ENCODE data around the gene KCNMA1.
"Not testable (repeated sequence)": the region's sequence is repeated elsewhere in the genome, so short reads cannot be mapped to it uniquely, and the experiment has no call there.

Gene KCNMA1

DNA sequence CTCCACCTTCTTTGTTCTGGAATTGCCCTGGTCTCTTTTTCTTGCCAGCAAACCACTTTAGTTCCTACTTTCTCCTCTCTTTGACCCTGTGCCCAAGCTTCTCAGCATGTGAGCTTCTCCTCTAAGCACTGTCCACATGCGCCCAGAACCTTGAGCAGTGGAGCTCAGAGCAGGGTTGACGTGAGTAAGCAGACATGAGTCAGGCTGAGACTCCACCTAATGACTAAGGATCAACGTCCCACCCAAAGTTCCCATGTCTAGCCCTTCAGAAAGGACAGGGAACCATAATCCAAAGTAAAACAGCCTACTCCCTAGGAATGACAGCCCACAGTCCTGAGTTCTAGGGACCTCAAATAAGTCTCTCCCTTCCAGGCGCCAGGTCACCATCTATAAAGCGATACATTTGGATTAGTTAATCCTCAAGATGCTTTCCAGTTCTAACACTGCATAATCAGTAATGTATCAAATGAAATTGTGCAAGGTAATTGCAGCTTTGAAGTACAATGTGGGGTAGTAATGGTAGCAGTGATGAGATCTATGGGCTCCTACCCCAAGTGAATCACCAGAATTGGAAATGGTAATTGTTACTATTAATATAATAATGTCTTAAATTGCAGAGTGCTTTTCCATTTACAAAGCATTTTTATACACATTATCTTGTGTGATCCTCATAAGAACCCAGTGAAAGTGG is 44.5 kb downstream of the KCNMA1 start:
- no peak for DNase-seq (ENCODE audit: low read depth, low spot score)
- H3K4me3 ChIP-seq (ENCODE audit: low read length), result no peak overlapping the region

DNA sequence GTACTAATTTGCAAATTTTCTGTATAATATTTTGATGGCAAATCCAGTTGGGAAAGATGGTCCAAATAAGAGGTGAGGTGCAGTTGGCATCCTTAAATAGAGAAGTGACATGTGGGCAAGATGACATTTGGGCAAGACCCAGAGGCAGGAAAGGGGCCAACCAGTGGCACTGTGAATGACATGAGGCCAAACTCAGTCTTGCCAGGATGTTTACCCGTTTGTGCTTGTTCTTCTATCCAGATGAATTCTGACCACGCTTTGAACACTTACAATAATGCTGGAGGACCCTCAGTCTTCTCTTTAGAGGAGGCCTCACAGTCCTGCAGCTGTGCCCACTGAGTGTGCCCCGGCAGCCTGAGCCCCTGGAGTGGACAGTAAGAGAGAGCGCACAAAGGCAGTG is 45.1 kb downstream of the KCNMA1 start:
- no peak for DNase-seq (ENCODE audit: low read depth, low spot score)
- no peak overlapping the region for H3K4me3 ChIP-seq (ENCODE audit: low read length)

DNA sequence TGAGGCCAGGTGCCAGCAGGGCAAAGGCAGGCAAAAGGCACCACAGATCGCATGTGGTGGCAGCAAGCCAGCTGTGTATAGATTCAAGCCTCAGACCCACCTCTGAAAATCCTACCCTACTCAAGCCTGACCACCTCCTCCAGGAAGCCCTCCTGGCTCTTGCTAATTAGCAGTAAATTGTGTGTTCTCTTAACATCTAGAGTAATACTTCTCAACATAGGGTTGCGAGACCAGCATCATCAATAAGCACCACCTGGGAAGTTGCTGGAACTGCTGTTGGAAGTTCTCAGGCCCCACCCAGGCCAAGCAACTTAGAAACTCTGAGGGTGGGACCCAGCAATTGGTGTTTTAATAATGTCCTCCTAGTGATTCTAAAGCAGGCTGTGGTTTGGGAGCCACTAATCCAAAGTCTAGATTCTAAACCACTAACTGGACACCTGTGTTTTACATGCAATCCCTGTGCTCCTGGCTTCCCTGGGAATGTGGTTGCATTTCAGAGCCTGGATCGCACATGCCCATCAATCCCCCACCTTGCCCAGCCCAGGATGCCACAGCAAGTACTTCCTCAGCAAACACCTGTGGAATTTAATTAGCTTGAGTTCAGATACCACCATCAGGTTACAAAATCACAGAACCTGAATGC is 46.2 kb downstream of the KCNMA1 start:
- no peak for DNase-seq (ENCODE audit: low read depth, low spot score)
- H3K4me3 ChIP-seq (ENCODE audit: low read length), result no peak overlapping the region

DNA sequence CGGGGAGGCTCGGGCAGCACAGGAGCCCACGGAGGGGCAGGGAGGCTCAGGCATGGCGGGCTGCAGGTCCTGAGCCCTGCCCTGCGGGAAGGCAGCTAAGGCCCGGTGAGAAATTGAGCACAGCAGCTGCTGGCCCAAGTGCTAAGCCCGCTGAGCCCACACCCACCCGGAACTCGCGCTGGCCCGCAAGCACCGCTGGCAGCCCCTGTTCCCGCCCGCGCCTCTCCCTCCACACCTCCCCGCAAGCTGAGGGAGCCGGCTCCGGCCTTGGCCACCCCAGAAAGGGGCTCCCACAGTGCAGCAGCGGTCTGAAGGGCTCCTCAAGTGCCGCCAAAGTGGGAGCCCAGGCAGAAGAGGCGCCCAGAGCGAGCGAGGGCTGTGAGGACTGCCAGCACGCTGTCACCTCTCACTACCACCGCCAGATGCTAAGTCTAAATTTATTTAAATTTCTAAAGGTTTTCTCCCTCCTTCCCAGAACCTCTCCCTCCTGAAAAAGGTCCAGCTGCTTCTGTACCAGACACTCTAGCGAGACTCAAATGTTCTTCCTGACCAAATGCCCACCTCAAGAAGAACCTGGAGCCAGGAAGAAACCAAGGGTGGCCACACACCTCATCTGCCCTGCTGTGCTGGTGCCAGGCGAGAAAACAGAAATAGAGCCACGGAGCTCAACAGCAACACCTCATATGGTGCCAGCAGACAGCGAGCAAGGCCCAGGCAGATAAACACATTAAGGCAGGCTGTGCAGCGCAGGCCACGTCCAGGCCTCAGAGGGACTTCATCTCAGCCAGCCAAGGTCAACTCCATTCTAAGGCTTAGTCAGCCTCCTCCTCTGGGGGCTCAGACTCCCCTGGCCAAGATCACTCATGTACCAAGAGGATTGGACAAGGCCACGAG is 47.0 kb downstream of the KCNMA1 start:
- H3K4me3 ChIP-seq (ENCODE audit: low read length), result no peak overlapping the region
- no peak for DNase-seq (ENCODE audit: low read depth, low spot score)

DNA sequence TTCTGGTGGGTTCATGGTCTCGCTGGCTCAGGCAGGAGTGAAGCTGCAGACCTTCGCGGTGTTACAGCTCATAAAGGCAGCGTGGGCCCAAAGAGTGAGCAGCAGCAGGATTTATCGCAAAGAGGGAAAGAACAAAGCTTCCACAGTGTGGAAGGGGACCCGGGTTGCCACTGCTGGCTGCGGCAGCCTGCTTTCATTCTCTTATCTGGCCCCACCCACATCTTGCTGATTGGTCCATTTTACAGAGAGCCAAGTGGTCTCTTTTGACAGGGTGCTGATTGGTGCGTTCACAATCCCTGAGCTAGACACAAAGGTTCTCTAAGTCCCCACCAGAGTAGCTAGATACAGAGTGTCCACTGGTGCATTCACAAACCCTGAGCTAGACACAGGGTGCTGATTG is 47.9 kb downstream of the KCNMA1 start:
- DNase-seq (ENCODE audit: low read depth, low spot score); H3K4me3 ChIP-seq (ENCODE audit: low read length): not testable (repeated sequence)

DNA sequence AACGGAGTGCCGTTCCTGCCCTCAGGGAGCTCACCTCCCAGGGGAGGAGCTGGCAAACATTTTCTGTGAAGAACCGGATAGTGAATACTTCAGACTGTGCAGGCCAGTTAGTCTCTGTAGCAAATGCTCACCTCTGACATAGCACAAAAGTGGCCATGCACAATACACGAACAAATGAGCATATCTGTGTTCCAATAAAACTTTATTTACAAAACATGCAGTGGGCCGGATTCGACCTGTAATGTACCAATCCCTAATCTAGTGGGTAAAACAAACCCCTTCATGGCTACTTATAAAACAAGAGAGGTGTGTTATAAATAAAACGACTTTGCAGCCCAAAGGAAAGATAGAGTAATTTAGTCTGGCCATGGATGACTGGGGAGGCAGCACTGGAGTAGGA is 48.7 kb downstream of the KCNMA1 start:
- DNase-seq (ENCODE audit: low read depth, low spot score), result no peak
- H3K4me3 ChIP-seq (ENCODE audit: low read length), result no peak overlapping the region

DNA sequence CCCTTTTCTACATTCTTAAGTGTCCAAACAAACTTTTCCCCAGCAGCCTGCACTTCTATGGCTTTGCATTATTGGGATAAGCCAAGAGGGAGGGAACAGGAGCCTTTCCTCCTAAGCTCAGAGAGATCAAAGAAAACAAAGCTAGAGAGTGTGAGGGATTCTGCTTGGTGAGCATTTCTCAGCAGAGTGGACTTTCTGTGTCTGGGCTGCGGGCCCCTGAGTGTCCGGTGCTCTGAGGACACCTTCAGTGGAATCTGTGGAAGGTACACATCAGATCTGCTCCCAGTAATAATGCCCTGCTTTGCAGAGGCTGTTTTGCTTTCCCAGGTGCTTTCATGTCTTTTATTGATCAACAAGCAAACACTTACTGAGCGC is 50.2 kb downstream of the KCNMA1 start:
- DNase-seq (ENCODE audit: low read depth, low spot score), result no peak
- H3K4me3 ChIP-seq (ENCODE audit: low read length), result no peak overlapping the region

DNA sequence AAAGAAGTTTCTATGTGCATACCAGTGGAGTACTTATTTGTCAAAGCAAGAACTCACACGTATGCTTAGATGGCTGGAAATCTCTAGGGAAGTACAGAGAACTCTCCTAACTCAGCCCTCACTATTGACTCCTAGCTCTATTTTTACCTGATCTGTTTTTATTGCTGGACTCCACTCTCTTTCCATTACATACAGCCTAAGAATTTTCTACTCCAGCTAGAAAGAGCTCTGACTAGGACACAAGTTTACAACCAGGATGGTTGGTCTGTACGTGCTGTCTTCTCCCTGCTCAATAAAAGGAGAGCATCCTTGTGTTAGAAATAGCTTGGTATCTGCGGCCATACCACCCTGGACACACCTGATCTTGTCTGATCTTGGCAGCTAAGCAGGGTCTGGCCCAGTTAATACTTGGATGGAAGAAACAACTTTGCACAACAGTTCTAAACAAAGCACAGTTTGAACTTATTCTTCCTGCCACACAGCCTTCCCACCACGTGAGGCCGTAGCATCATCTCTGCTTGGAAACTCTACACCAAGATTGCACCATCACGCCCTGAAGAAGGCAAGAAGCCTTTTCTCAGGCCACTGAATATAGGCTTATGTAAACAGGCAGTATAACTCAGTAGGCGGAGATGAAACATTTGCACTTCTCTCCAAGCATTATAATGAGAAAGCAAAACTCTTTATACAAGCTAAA is 50.7 kb downstream of the KCNMA1 start:
- DNase-seq (ENCODE audit: low read depth, low spot score), result no peak
- H3K4me3 ChIP-seq (ENCODE audit: low read length), result no peak overlapping the region

DNA sequence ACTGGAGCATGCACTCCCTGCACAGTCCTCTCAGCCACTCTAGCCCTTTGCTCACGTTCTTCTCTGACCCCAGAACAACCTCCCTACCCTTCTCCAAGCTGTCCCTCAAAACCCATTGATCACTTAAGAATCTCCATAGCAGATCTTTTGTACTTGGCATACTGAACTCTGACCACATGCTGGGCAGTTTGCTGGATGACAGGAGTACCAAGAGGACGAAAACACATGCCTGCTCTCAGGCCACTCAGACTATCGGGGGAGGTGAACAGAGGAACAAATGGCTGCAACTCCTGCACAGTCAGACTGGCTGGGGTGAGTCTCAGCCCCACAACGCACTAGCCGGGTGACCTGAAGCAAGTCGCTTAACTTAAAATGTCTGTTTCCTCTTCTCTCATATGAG is 52.7 kb downstream of the KCNMA1 start:
- H3K4me3 ChIP-seq (ENCODE audit: low read length), result no peak overlapping the region
- no peak for DNase-seq (ENCODE audit: low read depth, low spot score)

DNA sequence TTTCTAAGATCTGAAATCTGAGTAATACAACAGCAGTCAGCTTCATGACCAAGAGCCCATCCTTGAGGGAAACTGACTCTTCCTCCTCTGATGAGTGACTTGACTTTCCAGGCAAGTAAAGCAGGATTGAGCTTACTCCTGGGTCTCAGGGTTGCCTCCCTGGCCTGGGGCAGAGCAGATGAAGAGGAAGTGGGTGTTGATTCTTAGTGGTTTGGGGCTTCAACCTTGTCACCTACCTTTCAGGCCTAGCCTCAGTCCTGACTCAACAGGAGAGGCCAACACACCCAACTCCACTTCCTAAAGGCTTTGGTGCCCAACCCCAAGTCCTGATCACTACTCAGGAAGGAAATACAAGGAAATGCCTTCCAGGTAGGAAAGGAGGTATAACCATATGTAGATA is 54.1 kb downstream of the KCNMA1 start:
- no peak for DNase-seq (ENCODE audit: low read depth, low spot score)
- H3K4me3 ChIP-seq (ENCODE audit: low read length), result no peak overlapping the region

DNA sequence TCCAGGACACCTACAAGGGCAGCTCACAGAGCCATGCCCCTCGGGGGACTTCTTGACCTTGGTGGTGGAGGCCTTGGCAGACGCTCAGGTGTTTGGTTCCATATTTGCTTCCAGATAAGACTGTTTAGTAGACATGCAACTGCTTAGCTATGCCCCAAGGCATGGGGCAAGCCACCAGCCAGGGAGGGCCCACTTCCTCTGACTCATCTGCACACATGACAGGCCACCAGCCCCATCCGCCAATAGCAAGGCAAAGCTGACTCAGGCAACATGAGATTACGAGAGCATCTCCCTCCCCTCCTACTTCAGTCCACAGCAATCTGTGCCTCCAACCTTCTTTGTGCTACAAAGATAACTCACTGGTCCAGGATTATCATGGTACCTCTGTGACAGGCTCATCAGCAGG is 54.9 kb downstream of the KCNMA1 start:
- H3K4me3 ChIP-seq (ENCODE audit: low read length), result no peak overlapping the region
- DNase-seq (ENCODE audit: low read depth, low spot score), result peak; percentile 16

DNA sequence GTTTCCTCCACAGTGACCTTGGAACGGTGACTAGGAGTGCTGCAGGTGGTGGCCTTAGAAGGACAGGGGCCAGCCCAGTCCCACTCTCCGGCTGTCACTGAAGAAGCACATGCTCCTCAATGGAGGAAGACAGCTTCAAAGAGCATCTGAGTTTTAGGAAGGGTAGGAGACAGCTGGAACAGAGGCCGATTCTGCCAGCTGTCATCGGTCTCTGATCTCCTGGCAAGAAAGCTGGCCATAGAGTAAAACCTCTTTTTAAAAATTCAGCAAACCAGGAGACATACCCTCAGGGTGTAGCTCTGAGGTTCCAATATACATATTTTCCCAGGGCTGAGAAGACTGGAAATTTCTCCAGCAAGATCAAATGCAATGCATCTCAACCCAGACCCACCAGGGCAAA is 55.9 kb downstream of the KCNMA1 start:
- no peak overlapping the region for H3K4me3 ChIP-seq (ENCODE audit: low read length)
- no peak for DNase-seq (ENCODE audit: low read depth, low spot score)

DNA sequence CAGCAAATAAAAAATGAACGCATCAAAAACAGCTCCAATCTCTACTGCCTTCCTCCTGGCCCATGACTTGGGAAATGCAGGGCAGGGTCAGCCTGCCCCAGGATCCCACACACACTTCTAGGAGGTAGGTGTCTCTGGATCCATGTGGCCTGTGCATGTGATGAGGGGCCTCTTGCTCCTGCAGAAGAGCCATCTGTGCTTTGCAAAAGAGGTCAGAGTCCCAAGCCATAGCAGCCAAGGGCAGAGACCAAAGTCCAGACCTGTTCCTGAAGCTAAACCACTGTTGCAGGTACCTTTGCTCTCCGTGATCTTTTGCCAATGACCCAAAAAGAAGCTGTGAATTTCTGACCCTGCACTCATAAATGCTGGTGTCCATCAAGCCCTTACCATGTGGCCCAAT is 57.1 kb downstream of the KCNMA1 start:
- no peak for DNase-seq (ENCODE audit: low read depth, low spot score)
- H3K4me3 ChIP-seq (ENCODE audit: low read length), result no peak overlapping the region

DNA sequence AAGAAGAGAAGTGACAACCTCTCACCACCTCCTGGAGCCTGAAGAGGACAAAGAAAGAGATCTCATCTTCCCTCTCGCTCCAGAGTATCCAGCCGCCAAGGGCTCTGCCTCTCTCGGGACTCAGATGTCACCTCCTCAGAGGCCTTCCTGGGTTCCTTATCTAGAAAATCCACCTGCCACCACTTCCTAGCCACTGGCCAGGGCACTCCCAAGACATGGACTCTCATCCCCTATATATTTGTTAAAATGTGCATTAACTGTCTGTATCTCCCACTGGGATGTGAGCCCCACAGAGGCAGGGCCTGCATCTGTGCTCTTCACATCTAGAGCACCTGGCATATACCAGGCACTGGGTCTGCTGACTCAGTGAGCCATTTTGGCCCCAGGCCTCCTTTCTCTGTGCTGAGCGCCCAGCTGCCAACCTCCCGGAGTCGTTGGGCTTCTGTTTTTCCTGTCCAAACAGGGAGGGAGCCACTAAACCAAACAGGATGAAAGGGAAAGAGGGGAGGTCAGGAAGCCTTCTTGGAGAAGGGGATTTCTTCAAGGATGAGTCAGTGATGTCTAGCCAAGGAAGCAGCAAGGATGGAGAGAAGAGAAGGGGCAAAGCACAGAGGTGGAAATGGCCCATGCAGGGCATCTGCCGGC is 58.9 kb downstream of the KCNMA1 start:
- no peak for DNase-seq (ENCODE audit: low read depth, low spot score)
- no peak overlapping the region for H3K4me3 ChIP-seq (ENCODE audit: low read length)

DNA sequence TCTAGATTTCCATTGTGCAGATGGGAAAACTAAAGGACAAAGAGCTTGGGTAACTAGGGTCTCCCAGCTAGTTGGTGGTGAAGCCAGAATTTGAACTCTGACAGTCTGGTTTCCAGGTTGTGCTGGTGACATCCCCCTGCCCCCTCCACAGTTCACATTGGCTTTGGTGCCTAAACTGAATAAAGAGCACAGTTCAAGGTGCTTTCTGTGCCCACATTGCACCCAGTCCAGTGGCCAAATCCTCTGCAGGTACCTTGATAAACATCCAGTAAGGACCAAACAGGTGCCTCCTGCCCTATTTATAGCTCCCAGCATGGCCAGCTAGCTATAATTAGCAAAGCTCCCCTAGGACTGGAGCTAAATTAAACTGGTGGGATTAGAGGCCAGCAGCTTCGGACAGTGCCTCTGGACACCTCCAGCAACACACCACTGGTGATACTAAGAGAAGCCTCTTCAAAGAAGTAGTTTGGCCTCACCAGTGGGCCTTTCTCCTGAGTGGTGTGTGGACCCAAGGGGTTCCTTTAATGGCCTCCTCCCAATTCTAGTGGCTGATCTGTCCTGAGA is 59.9 kb downstream of the KCNMA1 start:
- no peak for DNase-seq (ENCODE audit: low read depth, low spot score)
- H3K4me3 ChIP-seq (ENCODE audit: low read length), result no peak overlapping the region

DNA sequence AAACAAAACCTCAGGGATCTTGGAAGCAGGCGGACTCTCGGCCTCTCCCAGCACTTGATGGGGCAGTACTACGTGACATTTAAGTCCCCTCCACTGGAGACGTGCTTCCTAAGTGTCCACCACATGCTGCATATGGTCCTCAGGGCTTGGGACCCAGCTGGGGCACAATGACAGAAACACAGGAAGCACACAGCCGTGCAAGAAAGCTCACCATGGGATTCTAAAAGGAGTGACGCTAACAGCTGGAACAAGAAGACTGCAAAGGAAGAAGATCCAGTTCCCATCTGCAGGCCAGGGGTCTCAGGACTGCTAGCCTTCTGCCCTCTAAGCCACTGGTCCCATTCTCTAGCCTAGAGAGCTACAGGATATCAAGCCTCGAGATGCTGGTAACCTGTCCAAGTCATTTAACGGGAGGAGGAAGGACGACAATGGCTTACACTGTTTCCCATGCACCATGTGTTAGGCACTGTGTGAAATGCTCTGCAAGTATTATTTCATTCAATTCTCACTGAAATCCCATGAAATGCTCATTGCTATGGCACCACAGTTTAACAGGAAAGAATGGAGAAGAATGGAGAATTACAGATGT is 61.1 kb downstream of the KCNMA1 start:
- H3K4me3 ChIP-seq (ENCODE audit: low read length), result no peak overlapping the region
- DNase-seq (ENCODE audit: low read depth, low spot score), result no peak

DNA sequence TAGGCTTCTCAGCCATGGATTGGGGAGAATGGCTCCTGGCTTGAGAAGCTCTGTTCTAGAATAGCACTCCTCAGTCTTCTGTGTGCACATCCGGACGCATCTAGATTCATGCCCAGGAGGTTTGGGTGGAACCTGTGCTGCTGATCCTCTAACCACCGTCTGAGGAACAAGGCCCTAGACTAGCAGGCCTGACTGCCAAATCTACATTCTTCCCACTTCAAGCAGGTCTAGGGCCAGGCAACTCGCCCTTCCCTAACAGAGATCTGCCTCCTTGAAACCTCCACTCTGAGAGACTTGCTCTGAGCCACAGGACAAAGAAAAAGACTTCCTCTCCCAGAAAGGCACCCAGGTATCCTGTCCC is 61.6 kb downstream of the KCNMA1 start:
- DNase-seq (ENCODE audit: low read depth, low spot score), result no peak

DNA sequence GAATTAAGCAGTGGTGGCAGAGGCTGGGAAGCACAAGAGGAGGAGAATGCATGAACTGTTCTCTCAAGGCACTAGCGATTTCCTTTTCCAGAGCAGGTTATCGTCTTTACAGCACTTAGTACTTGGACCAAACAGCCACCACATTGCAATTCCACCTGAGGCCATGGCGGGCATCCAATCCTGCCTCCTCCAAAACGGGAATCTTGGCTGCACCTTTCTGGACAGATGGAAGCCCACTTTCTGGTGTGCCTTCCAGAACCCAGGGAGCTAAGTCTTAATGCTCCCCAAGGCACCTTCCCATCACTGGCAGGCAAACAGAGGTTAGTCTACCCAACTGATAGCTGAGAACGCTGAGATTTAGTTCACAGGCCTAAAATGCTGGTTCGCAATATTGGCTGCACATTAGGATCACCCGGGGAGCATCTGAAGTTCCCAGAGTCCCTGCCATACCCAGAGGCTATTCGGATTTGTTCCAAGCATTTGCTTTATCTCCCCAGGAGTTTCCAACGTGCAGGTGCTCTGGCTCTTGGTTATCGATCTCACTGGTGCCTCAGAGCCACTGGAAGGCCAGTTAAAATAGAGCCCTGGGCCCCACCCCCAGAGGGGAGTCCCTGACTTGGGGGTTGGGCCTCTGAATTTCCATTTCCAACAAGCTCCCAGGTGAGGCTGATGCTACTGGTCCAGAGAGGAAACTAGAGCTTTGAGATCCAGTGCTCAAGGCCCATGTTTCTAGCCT is 62.2 kb downstream of the KCNMA1 start:
- DNase-seq (ENCODE audit: low read depth, low spot score), result no peak
- H3K4me3 ChIP-seq (ENCODE audit: low read length), result no peak overlapping the region

More for the DNA sequence above, 61.6 kb downstream of the KCNMA1 start:
- no peak overlapping the region for H3K4me3 ChIP-seq (ENCODE audit: low read length)

All from Jurkat, Clone E6-1 (cell line).